Activated naive CD4-positive, alpha-beta T cell treated with anti-CD3 and anti-CD28 coated beads, Interleukin-2, amount 50 U/mL, for 72 hours (primary cell): Measurements from ENCODE around the gene WNT9A. TPM values are rescaled to one million over a fixed set of nuclear protein-coding genes. Genes with fewer than 3 reads are reported as not detected.
A peak's percentile ranks its signal among the peaks of the same experiment; 100 is the strongest.
"Not testable (repeated sequence)": the region's sequence is repeated elsewhere in the genome, so short reads cannot be mapped to it uniquely, and the experiment has no call there.

ENCODE experiments used
- ATAC-seq, 2 donors: fragments of 150-1000 bp; cut with Tn5 transposase; 2 replicates each; pipeline ENCODE4 v1.10.0; 2021; ENCODE audit warnings: mild to moderate bottlenecking in 2 of 2, moderate library complexity in 2 of 2
- DNase-seq, 2 donors: peaks; one replicate each; pipeline ENCODE4 v3.0.0; 2021 to 2022; ENCODE audit warnings: low spot score in 2 of 2
- H3K27ac Mint-ChIP-seq, 2 donors: one replicate each; pipeline ENCODE4 v1.8.0; 2022; ENCODE audit warnings: mild to moderate bottlenecking in 2 of 2, mixed read lengths in 2 of 2
- H3K36me3 Mint-ChIP-seq, 2 donors: one replicate each; pipeline ENCODE4 v1.8.0; 2022; ENCODE audit warnings: mixed read lengths in 2 of 2
- H3K9me3 Mint-ChIP-seq, 2 donors: one replicate each; pipeline ENCODE4 v1.8.0; 2022; ENCODE audit warnings: mixed read lengths in 2 of 2
- total RNA-seq, 2 donors: library from RNA; stranded (reverse); gene quantifications; one replicate each; pipeline ENCODE4 v1.2.3, GENCODE V29; 2022

The WNT9A gene
- total RNA-seq, 2 donors from 2014 or later = not detected

GRCh38 chr1:227911376-227911775, 36.4 kb downstream of the WNT9A start:
- no peaks in the 10 kb centered on the region for H3K9me3 Mint-ChIP-seq

GRCh38 chr1:227910511-227911153, 37.1 kb downstream of the WNT9A start:
- no peak for ATAC-seq

More at GRCh38 chr1:227911376-227911775, 36.4 kb downstream of the WNT9A start:
- peak in 1 of 2 donors; percentile 52 for ATAC-seq
- H3K27ac Mint-ChIP-seq = no peak overlapping the region
- no peak for DNase-seq
- H3K36me3 Mint-ChIP-seq = no peaks in the 10 kb centered on the region

GRCh38 chr1:227909923-227910328, 37.8 kb downstream of the WNT9A start:
- ATAC-seq, H3K36me3 Mint-ChIP-seq, H3K27ac Mint-ChIP-seq, H3K9me3 Mint-ChIP-seq, DNase-seq: not testable (repeated sequence)

More at GRCh38 chr1:227910511-227911153, 37.1 kb downstream of the WNT9A start:
- H3K9me3 Mint-ChIP-seq = no peaks in the 10 kb centered on the region
- no peak overlapping the region for H3K27ac Mint-ChIP-seq
- H3K36me3 Mint-ChIP-seq = no peaks in the 10 kb centered on the region
- no peak for DNase-seq

- Mint-ChIP-seq H3K27ac (no peak overlapping the region), H3K36me3 (no peaks in the 10 kb centered on the region), H3K9me3 (no peaks in the 10 kb centered on the region)
- DNase-seq = no peak
- ATAC-seq = no peak
Observed at GRCh38 chr1:227909188-227909587, 38.5 kb downstream of the WNT9A start.

GRCh38 chr1:227908359-227908758, 39.4 kb downstream of the WNT9A start:
- Mint-ChIP-seq H3K9me3 (no peaks in the 10 kb centered on the region), H3K27ac (no peak overlapping the region), H3K36me3 (no peaks in the 10 kb centered on the region)
- DNase-seq = no peak
- ATAC-seq = no peak

- no peak overlapping the region for H3K27ac Mint-ChIP-seq
- H3K9me3 Mint-ChIP-seq = no peaks in the 10 kb centered on the region
- no peak for DNase-seq
- no peaks in the 10 kb centered on the region for H3K36me3 Mint-ChIP-seq
- no peak for ATAC-seq
Observed at GRCh38 chr1:227907439-227908015, 40.2 kb downstream of the WNT9A start.

- Mint-ChIP-seq H3K36me3 (no peaks in the 10 kb centered on the region), H3K27ac (no peak overlapping the region), H3K9me3 (no peaks in the 10 kb centered on the region)
- ATAC-seq (no peak), DNase-seq (no peak)
Observed at GRCh38 chr1:227906550-227907071, 41.1 kb downstream of the WNT9A start.

GRCh38 chr1:227905573-227906487, 41.9 kb downstream of the WNT9A start:
- H3K27ac Mint-ChIP-seq = no peak overlapping the region
- ATAC-seq (no peak), DNase-seq (no peak)
- no peaks in the 10 kb centered on the region for H3K9me3 Mint-ChIP-seq
- no peaks in the 10 kb centered on the region for H3K36me3 Mint-ChIP-seq

- H3K27ac Mint-ChIP-seq = no peak overlapping the region
- DNase-seq (no peak), ATAC-seq (no peak)
- no peaks in the 10 kb centered on the region for H3K9me3 Mint-ChIP-seq
- no peaks in the 10 kb centered on the region for H3K36me3 Mint-ChIP-seq
Observed at GRCh38 chr1:227904541-227905335, 43.0 kb downstream of the WNT9A start.

GRCh38 chr1:227903614-227904501, 43.9 kb downstream of the WNT9A start:
- H3K27ac Mint-ChIP-seq = no peak overlapping the region
- ATAC-seq (no peak), DNase-seq (no peak)
- no peaks in the 10 kb centered on the region for H3K36me3 Mint-ChIP-seq
- H3K9me3 Mint-ChIP-seq = no peaks in the 10 kb centered on the region

GRCh38 chr1:227903061-227903521, 44.6 kb downstream of the WNT9A start:
- H3K27ac Mint-ChIP-seq = no peak overlapping the region
- DNase-seq (no peak), ATAC-seq (no peak)
- no peaks in the 10 kb centered on the region for H3K36me3 Mint-ChIP-seq
- no peaks in the 10 kb centered on the region for H3K9me3 Mint-ChIP-seq

GRCh38 chr1:227902641-227902990, 45.1 kb downstream of the WNT9A start:
- H3K36me3 Mint-ChIP-seq = no peaks in the 10 kb centered on the region
- H3K27ac Mint-ChIP-seq = no peak overlapping the region
- peak in 1 of 2 donors; percentile 48 for DNase-seq
- H3K9me3 Mint-ChIP-seq = no peaks in the 10 kb centered on the region
- ATAC-seq = no peak

- no peaks in the 10 kb centered on the region for H3K36me3 Mint-ChIP-seq
- ATAC-seq = peak; percentile 27 to 67
- H3K27ac Mint-ChIP-seq = peak overlapping the region in 1 of 2 donors; percentile 39
- no peaks in the 10 kb centered on the region for H3K9me3 Mint-ChIP-seq
- peak in 1 of 2 donors; percentile 23 for DNase-seq
Observed at GRCh38 chr1:227901906-227902640, 45.7 kb downstream of the WNT9A start.

- Mint-ChIP-seq H3K36me3 (no peaks in the 10 kb centered on the region), H3K27ac (no peak overlapping the region), H3K9me3 (no peaks in the 10 kb centered on the region)
- DNase-seq = peak in 1 of 2 donors; percentile 47
- no peak for ATAC-seq
Observed at GRCh38 chr1:227901239-227901905, 46.4 kb downstream of the WNT9A start.
